DND-41 (cell line): ENCODE data around the gene GYPC.
"Not testable (repeated sequence)": the region's sequence is repeated elsewhere in the genome, so short reads cannot be mapped to it uniquely, and the experiment has no call there.

Experiments used
- ATAC-seq: fragments of 200-7000 bp; cut with Tn5 transposase; 3 replicates; pipeline ENCODE4 v1.9.1; 2021; ENCODE audit warnings: low read depth; ENCODE audit not compliant: insufficient read depth
- DNase-seq: peaks from one replicate; pipeline ENCODE4 v3.0.0-alpha.2; 2020
- H2AFZ ChIP-seq: 2 replicates; pipeline ENCODE4 v1.6.0; 2012; ENCODE audit warnings: low read depth, low read length
- H3K27ac ChIP-seq: 2 replicates; pipeline ENCODE4 v1.5.1; 2012; ENCODE audit warnings: low read length, inconsistent platforms
- H3K27me3 ChIP-seq: fragments of 200-600 bp; sonication (generic); 2 replicates; pipeline ENCODE4 v1.6.0; 2012; ENCODE audit warnings: low read length, mild to moderate bottlenecking, inconsistent platforms; ENCODE audit not compliant: insufficient read depth, poor library complexity
- H3K36me3 ChIP-seq: 2 replicates; pipeline ENCODE4 v1.5.1; 2012; ENCODE audit warnings: low read length, inconsistent platforms; ENCODE audit not compliant: insufficient read depth
- H3K4me1 ChIP-seq: 2 replicates; pipeline ENCODE4 v1.5.1; 2012; ENCODE audit warnings: mild to moderate bottlenecking, low read length; ENCODE audit not compliant: insufficient read depth
- H3K4me2 ChIP-seq: 2 replicates; pipeline ENCODE4 v1.6.0; 2012; ENCODE audit warnings: mild to moderate bottlenecking, moderate library complexity, low read length, inconsistent platforms; ENCODE audit not compliant: insufficient read depth
- H3K4me3 ChIP-seq, 2 experiments: fragments of 200-600 bp in 1 of 2; shearing (Covaris generic) in 1 of 2; 2 replicates each; pipeline ENCODE4 v1.5.1; 2012 to 2016; ENCODE audit warnings: inconsistent platforms in 2 of 2, low read length in 2 of 2, mild to moderate bottlenecking in 2 of 2, low read depth in 1 of 2, moderate library complexity in 1 of 2
- H3K79me2 ChIP-seq: 2 replicates; pipeline ENCODE4 v1.6.0; 2012; ENCODE audit warnings: low read length, inconsistent platforms; ENCODE audit not compliant: insufficient read depth
- H3K9ac ChIP-seq: 2 replicates; pipeline ENCODE4 v1.6.0; 2012; ENCODE audit warnings: low read depth, mild to moderate bottlenecking, inconsistent platforms, low read length, moderate library complexity
- H3K9me3 ChIP-seq: 2 replicates; pipeline ENCODE4 v1.5.1; 2012; ENCODE audit warnings: low read length, moderate library complexity, mild to moderate bottlenecking, inconsistent platforms; ENCODE audit not compliant: insufficient read depth, severe bottlenecking
- H4K20me1 ChIP-seq: 2 replicates; pipeline ENCODE4 v1.6.0; 2012; ENCODE audit warnings: low read length; ENCODE audit not compliant: insufficient read depth
- CTCF ChIP-seq: IDR thresholded peaks from 2 replicates; pipeline ENCODE4 v1.5.1; 2012; ENCODE audit warnings: borderline replicate concordance, low read length, moderate library complexity, mild to moderate bottlenecking; ENCODE audit not compliant: poor library complexity, severe bottlenecking; ENCODE audit errors: extremely low read depth
- EZH2 ChIP-seq: IDR thresholded peaks from 3 replicates; pipeline ENCODE4 v1.6.1; 2012; ENCODE audit warnings: borderline replicate concordance, low read depth, mild to moderate bottlenecking, moderate library complexity, low read length, inconsistent platforms; ENCODE audit not compliant: severe bottlenecking

The GYPC gene

GRCh38 chr2:126688594-126688993 is 32.6 kb downstream of the GYPC start:
- ATAC-seq = 0 out of 3 replicates have a peak, but pooled peaks have one; percentile 38
- not testable (repeated sequence) for H2AFZ ChIP-seq, H3K9me3 ChIP-seq, H3K36me3 ChIP-seq, H3K79me2 ChIP-seq, H3K4me1 ChIP-seq, DNase-seq, H3K27me3 ChIP-seq, H3K4me2 ChIP-seq, H3K9ac ChIP-seq, H3K27ac ChIP-seq, H3K4me3 ChIP-seq, H4K20me1 ChIP-seq

GRCh38 chr2:126692241-126692640 is 36.3 kb downstream of the GYPC start:
- not testable (repeated sequence) for H3K79me2 ChIP-seq, DNase-seq, H3K27me3 ChIP-seq, ATAC-seq, H3K9ac ChIP-seq, H3K4me1 ChIP-seq, H2AFZ ChIP-seq, H3K9me3 ChIP-seq, H3K4me3 ChIP-seq, H3K27ac ChIP-seq, H3K4me2 ChIP-seq, H4K20me1 ChIP-seq, H3K36me3 ChIP-seq

GRCh38 chr2:126692934-126693592 is 37.1 kb downstream of the GYPC start:
- H3K27me3 ChIP-seq, H3K79me2 ChIP-seq, H3K4me2 ChIP-seq, DNase-seq, H4K20me1 ChIP-seq, H3K9ac ChIP-seq, H3K4me3 ChIP-seq, H3K4me1 ChIP-seq, H2AFZ ChIP-seq, H3K27ac ChIP-seq, H3K36me3 ChIP-seq, H3K9me3 ChIP-seq: not testable (repeated sequence)
- peak; percentile 24; the same call in 1 of the 3 replicates for ATAC-seq

GRCh38 chr2:126696644-126697520 is 40.9 kb downstream of the GYPC start:
- Histone ChIP-seq H3K36me3 (no peaks in the 10 kb centered on the region), H3K79me2 (no peaks in the 10 kb centered on the region), H3K4me3 (no peak overlapping the region), H3K27me3 (no peaks in the 10 kb centered on the region), H3K4me1 (no peaks in the 10 kb centered on the region), H4K20me1 (no peaks in the 10 kb centered on the region), H2AFZ (no peak overlapping the region), H3K27ac (no peak overlapping the region), H3K4me2 (no peak overlapping the region), H3K9ac (no peak overlapping the region), H3K9me3 (no peaks in the 10 kb centered on the region)
- DNase-seq (no peak), ATAC-seq (no peak)
- no peak for TF ChIP-seq EZH2
- no peak for TF ChIP-seq CTCF

GRCh38 chr2:126698376-126698775 is 42.4 kb downstream of the GYPC start:
- Histone ChIP-seq H4K20me1 (no peaks in the 10 kb centered on the region), H3K4me2 (no peak overlapping the region), H3K79me2 (no peaks in the 10 kb centered on the region), H3K9ac (no peak overlapping the region), H3K9me3 (no peaks in the 10 kb centered on the region), H3K36me3 (no peaks in the 10 kb centered on the region), H3K27me3 (no peaks in the 10 kb centered on the region), H2AFZ (no peak overlapping the region), H3K4me3 (no peak overlapping the region), H3K27ac (no peak overlapping the region), H3K4me1 (no peaks in the 10 kb centered on the region)
- ATAC-seq (no peak), DNase-seq (no peak)
- TF ChIP-seq EZH2 (no peak), CTCF (no peak)
